Colonic mucosa (tissue), 4 donors: ENCODE results near the gene DNM2. TPM values are rescaled to one million over a fixed set of nuclear protein-coding genes. Genes with fewer than 3 reads are reported as not detected.

ENCODE experiments used
- DNase-seq: peaks from one replicate; pipeline ENCODE4 v3.0.0-alpha.2; 2020
- H3K27ac ChIP-seq: fragments of 200-600 bp; one replicate; pipeline ENCODE4 v1.8.0; 2021
- H3K27me3 ChIP-seq: fragments of 200-600 bp; one replicate; pipeline ENCODE4 v1.8.0; 2021
- H3K36me3 ChIP-seq: fragments of 200-600 bp; one replicate; pipeline ENCODE4 v1.8.0; 2021
- H3K4me1 ChIP-seq: fragments of 200-600 bp; one replicate; pipeline ENCODE4 v1.8.0; 2021; ENCODE audit warnings: mild to moderate bottlenecking
- H3K4me3 ChIP-seq: fragments of 200-600 bp; one replicate; pipeline ENCODE4 v1.8.0; 2021
- H3K9ac ChIP-seq, 2 donors: one replicate each; pipeline ENCODE4 v1.7.0; 2013; ENCODE audit warnings: control low read depth in 2 of 2, low read depth in 2 of 2, low read length in 2 of 2
- H3K9me3 ChIP-seq: fragments of 200-600 bp; one replicate; pipeline ENCODE4 v1.8.0; 2021
- CTCF ChIP-seq: fragments of 200-600 bp; IDR thresholded peaks from one replicate; pipeline ENCODE4 v1.8.0; 2022; ENCODE audit warnings: antibody characterized with exemption, mild to moderate bottlenecking
- intact Hi-C: fragments of 100-400 bp; cut with DNase I; formaldehyde crosslinking; loops from one replicate; pipeline ENCODE4 v1.14.1; 2022
- total RNA-seq, 2 donors: library from RNA; stranded (reverse); fragmentation: NEBNext Ultra II Directional in 1 of 2; extraction: Animal tissue kit (Norgen Biotek cat#: 25700) in 1 of 2; gene quantifications; one replicate each; pipeline ENCODE4 v1.2.1, GENCODE V29; 2021
- donor health status: healthy.
- donor health status: DM: no; HTN: no; CAD: no.
- donor health status: DM: no; HTN: no; CAD: no.

Gene DNM2
- total RNA-seq, 2 donors from 2014 or later, result 450 to 461 TPM

GRCh38 chr19:10720607-10721125, 2.8 kb downstream of the DNM2 start:
- TF ChIP-seq CTCF, result no peak
- peak overlapping the region; percentile 97 for H3K27ac ChIP-seq
- peaks cover 10% of the 10 kb centered on the region for H3K4me1 ChIP-seq
- H3K36me3 ChIP-seq, result no peaks in the 10 kb centered on the region
- H3K4me3 ChIP-seq, result no peak overlapping the region
- intact Hi-C loops, result no loop called here
- no peak overlapping the region for H3K9ac ChIP-seq
- DNase-seq, result no peak
- H3K9me3 ChIP-seq, result no peaks in the 10 kb centered on the region
- H3K27me3 ChIP-seq, result no peaks in the 10 kb centered on the region

- no peaks in the 10 kb centered on the region for H3K27me3 ChIP-seq
- H3K9ac ChIP-seq, result no peak overlapping the region
- intact Hi-C loops, result no loop called here
- no peak overlapping the region for H3K4me3 ChIP-seq
- no peak overlapping the region for H3K27ac ChIP-seq
- no peaks in the 10 kb centered on the region for H3K9me3 ChIP-seq
- DNase-seq, result no peak
- H3K36me3 ChIP-seq, result no peaks in the 10 kb centered on the region
- H3K4me1 ChIP-seq, result peaks cover 19% of the 10 kb centered on the region
- no peak for TF ChIP-seq CTCF
Observed at GRCh38 chr19:10723591-10723990, 5.7 kb downstream of the DNM2 start.

GRCh38 chr19:10724573-10725071, 6.7 kb downstream of the DNM2 start:
- intact Hi-C loops, result no loop called here
- Histone ChIP-seq H3K27ac (no peak overlapping the region), H3K9ac (peak overlapping the region in 1 of 2 donors; percentile 12), H3K36me3 (no peaks in the 10 kb centered on the region), H3K27me3 (no peaks in the 10 kb centered on the region), H3K9me3 (no peaks in the 10 kb centered on the region), H3K4me1 (peaks cover 19% of the 10 kb centered on the region), H3K4me3 (no peak overlapping the region)
- TF ChIP-seq CTCF, result no peak
- no peak for DNase-seq

GRCh38 chr19:10725415-10725814, 7.5 kb downstream of the DNM2 start:
- H3K4me3 ChIP-seq, result no peak overlapping the region
- intact Hi-C loops, result no loop called here
- no peaks in the 10 kb centered on the region for H3K36me3 ChIP-seq
- peaks cover 11% of the 10 kb centered on the region for H3K4me1 ChIP-seq
- H3K9ac ChIP-seq, result peak overlapping the region in 1 of 2 donors; percentile 68
- no peaks in the 10 kb centered on the region for H3K27me3 ChIP-seq
- peak overlapping the region; percentile 44 for H3K27ac ChIP-seq
- no peak for TF ChIP-seq CTCF
- no peak for DNase-seq
- no peaks in the 10 kb centered on the region for H3K9me3 ChIP-seq

GRCh38 chr19:10726268-10726667, 8.4 kb downstream of the DNM2 start:
- Histone ChIP-seq H3K27ac (peak overlapping the region; percentile 44), H3K4me3 (no peak overlapping the region), H3K4me1 (peaks cover 16% of the 10 kb centered on the region), H3K9ac (peak overlapping the region in 1 of 2 donors; percentile 66), H3K27me3 (no peaks in the 10 kb centered on the region), H3K9me3 (no peaks in the 10 kb centered on the region), H3K36me3 (no peaks in the 10 kb centered on the region)
- no peak for DNase-seq
- no peak for TF ChIP-seq CTCF
- intact Hi-C loops, result no loop called here
